Measurements from ENCODE around the gene ANKRD11. TPM values are rescaled to one million over a fixed set of nuclear protein-coding genes. Genes with fewer than 3 reads are reported as not detected.
"Not testable (repeated sequence)": the region's sequence is repeated elsewhere in the genome, so short reads cannot be mapped to it uniquely, and the experiment has no call there.

The ANKRD11 gene
- total RNA-seq, 1 experiment from 2014 or later = 28.5 TPM

DNA sequence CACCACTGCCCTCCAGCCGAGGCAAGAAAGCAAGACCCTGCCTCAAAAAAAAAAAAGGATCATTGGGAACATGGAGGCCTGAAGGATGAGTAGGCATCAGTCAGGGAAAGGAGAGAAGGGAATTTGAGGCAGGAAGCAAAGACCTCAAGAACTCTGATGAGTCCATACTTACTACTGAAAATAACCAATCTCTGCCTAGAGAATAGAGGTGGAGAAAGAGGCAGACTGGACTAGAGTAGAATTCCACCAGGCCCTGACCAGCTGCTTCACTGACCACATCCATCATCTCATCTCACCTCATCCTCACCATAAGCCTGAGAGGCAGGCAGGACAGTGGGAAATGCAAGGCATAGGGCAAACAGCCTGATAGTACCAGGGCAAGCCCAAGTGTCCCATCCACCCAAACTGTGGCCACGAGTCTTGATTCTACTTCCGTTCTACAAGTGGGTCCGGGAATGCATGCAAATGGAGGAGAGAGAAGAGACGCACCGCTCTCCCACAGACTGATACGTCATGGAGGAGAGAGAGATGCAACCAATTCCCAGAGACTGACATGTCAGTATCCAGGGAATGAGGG, 17.1 kb downstream of the ANKRD11 start:
- Histone ChIP-seq H2AFZ (ENCODE audit: low read length) (no peak overlapping the region), H3K27me3 (ENCODE audit: low read length) (no peaks in the 10 kb centered on the region), H3K79me2 (ENCODE audit: low read length) (peaks cover 78% of the 10 kb centered on the region), H3K9ac (ENCODE audit: low read length) (no peak overlapping the region), H3K9me3 (ENCODE audit: low read length) (no peaks in the 10 kb centered on the region), H4K20me1 (ENCODE audit: insufficient read depth, low read depth, low read length) (peaks cover 82% of the 10 kb centered on the region), H3K9me2 (replicated peaks; ENCODE audit: insufficient read depth, low read length) (no peaks in the 10 kb centered on the region), H3K4me1 (ENCODE audit: low read length) (peaks cover 22% of the 10 kb centered on the region), H3K27ac (ENCODE audit: low read length) (no peak overlapping the region), H3K4me2 (ENCODE audit: low read depth, low read length, poor library complexity, severe bottlenecking) (no peak overlapping the region), H3K36me3 (ENCODE audit: insufficient read depth, low read length) (no peaks in the 10 kb centered on the region), H3K4me3 (ENCODE audit: low read length) (no peak overlapping the region)
- DNase-seq = no peak

DNA sequence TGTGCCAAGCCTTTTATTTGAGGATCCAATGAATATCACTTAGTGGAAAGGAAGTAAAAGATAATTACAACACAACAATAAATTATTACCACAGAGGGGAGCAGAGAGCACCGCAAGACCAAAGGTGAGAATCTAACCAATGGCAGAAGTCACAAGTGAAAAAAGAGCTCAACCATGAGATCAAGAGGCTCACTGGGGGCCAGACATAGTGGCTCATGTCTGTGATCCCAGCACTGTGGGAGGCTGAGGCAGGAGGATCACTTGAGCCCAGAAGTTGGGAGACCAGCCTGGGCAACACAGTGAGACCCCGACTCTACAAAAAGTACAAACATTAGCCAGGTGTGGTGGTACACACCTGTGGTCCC, 17.7 kb downstream of the ANKRD11 start:
- Histone ChIP-seq H2AFZ (ENCODE audit: low read length) (no peak overlapping the region), H3K4me1 (ENCODE audit: low read length) (peaks cover 17% of the 10 kb centered on the region), H3K27ac (ENCODE audit: low read length) (no peak overlapping the region), H3K79me2 (ENCODE audit: low read length) (peaks cover 79% of the 10 kb centered on the region), H3K9me2 (replicated peaks; ENCODE audit: insufficient read depth, low read length) (no peaks in the 10 kb centered on the region), H3K36me3 (ENCODE audit: insufficient read depth, low read length) (no peaks in the 10 kb centered on the region), H3K4me3 (ENCODE audit: low read length) (no peak overlapping the region), H3K4me2 (ENCODE audit: low read depth, low read length, poor library complexity, severe bottlenecking) (no peak overlapping the region), H3K9ac (ENCODE audit: low read length) (no peak overlapping the region), H3K27me3 (ENCODE audit: low read length) (no peaks in the 10 kb centered on the region), H3K9me3 (ENCODE audit: low read length) (no peaks in the 10 kb centered on the region), H4K20me1 (ENCODE audit: insufficient read depth, low read depth, low read length) (peaks cover 82% of the 10 kb centered on the region)
- DNase-seq = no peak

DNA sequence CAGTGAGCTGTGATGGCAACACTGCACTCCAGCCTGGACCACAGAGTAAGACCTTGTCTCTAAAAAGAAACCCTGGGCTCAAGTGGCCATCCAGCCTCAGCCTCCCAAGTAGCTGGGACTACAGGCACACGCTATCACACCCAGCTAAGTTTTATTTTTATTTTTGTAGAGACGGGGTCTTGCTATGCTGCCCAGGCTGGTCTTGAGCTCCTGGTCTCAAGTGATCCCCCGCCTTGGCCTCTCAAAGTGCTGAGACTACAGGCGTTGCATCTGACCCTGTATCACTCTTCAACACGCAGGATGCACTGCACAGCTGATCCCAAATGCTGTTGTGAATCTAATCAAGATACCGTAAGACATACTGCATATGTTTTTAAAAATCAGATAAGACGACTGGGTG, 23.0 kb downstream of the ANKRD11 start:
- H3K79me2 ChIP-seq (ENCODE audit: low read length) = peaks cover 68% of the 10 kb centered on the region
- H3K27me3 ChIP-seq (ENCODE audit: low read length) = no peaks in the 10 kb centered on the region
- H3K4me1 ChIP-seq (ENCODE audit: low read length) = no peaks in the 10 kb centered on the region
- H3K36me3 ChIP-seq (ENCODE audit: insufficient read depth, low read length) = no peaks in the 10 kb centered on the region
- no peak overlapping the region for H3K4me2 ChIP-seq (ENCODE audit: low read depth, low read length, poor library complexity, severe bottlenecking)
- H4K20me1 ChIP-seq (ENCODE audit: insufficient read depth, low read depth, low read length) = peaks cover 62% of the 10 kb centered on the region
- H3K9ac ChIP-seq (ENCODE audit: low read length) = no peak overlapping the region
- no peak for DNase-seq
- no peaks in the 10 kb centered on the region for H3K9me2 ChIP-seq (replicated peaks; ENCODE audit: insufficient read depth, low read length)
- H3K4me3 ChIP-seq (ENCODE audit: low read length) = no peak overlapping the region
- no peak overlapping the region for H2AFZ ChIP-seq (ENCODE audit: low read length)
- no peak overlapping the region for H3K27ac ChIP-seq (ENCODE audit: low read length)
- no peaks in the 10 kb centered on the region for H3K9me3 ChIP-seq (ENCODE audit: low read length)

DNA sequence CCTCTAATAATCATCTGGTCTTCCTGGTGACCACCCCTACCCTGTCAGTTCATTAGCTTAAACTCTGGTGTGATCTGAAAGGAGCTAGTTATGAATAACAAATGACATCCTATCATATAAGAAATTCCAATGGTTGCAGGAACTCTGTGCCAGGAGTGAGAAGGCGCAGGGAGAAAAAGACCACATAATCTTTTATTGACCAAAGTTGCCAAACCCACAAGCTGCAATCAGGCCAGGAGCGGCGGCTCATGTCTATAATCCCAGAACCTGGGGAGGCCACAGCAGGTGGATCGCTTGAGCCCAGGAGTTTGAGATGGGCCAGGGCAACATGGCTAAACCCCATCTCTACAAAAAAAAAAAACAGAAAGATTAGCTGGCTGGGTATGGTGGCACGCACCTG, 23.4 kb downstream of the ANKRD11 start:
- Histone ChIP-seq H3K9me2 (replicated peaks; ENCODE audit: insufficient read depth, low read length) (no peaks in the 10 kb centered on the region), H3K79me2 (ENCODE audit: low read length) (peaks cover 63% of the 10 kb centered on the region), H4K20me1 (ENCODE audit: insufficient read depth, low read depth, low read length) (peaks cover 57% of the 10 kb centered on the region), H2AFZ (ENCODE audit: low read length) (no peak overlapping the region), H3K4me2 (ENCODE audit: low read depth, low read length, poor library complexity, severe bottlenecking) (no peak overlapping the region), H3K27me3 (ENCODE audit: low read length) (no peaks in the 10 kb centered on the region), H3K9ac (ENCODE audit: low read length) (no peak overlapping the region), H3K4me1 (ENCODE audit: low read length) (no peaks in the 10 kb centered on the region), H3K36me3 (ENCODE audit: insufficient read depth, low read length) (no peaks in the 10 kb centered on the region), H3K9me3 (ENCODE audit: low read length) (no peaks in the 10 kb centered on the region), H3K27ac (ENCODE audit: low read length) (no peak overlapping the region), H3K4me3 (ENCODE audit: low read length) (no peak overlapping the region)
- no peak for DNase-seq

GRCh38 chr16:89463312-89463711, 27.0 kb downstream of the ANKRD11 start:
- not testable (repeated sequence) for H3K9me2 ChIP-seq (replicated peaks; ENCODE audit: insufficient read depth, low read length); H3K4me3 ChIP-seq (ENCODE audit: low read length); DNase-seq; H3K4me2 ChIP-seq (ENCODE audit: low read depth, low read length, poor library complexity, severe bottlenecking); H2AFZ ChIP-seq (ENCODE audit: low read length); H3K4me1 ChIP-seq (ENCODE audit: low read length); H3K9me3 ChIP-seq (ENCODE audit: low read length); H3K27me3 ChIP-seq (ENCODE audit: low read length); H3K27ac ChIP-seq (ENCODE audit: low read length); H3K9ac ChIP-seq (ENCODE audit: low read length); H3K36me3 ChIP-seq (ENCODE audit: insufficient read depth, low read length)
- Histone ChIP-seq H4K20me1 (ENCODE audit: insufficient read depth, low read depth, low read length) (peaks cover 58% of the 10 kb centered on the region), H3K79me2 (ENCODE audit: low read length) (peaks cover 66% of the 10 kb centered on the region)

DNA sequence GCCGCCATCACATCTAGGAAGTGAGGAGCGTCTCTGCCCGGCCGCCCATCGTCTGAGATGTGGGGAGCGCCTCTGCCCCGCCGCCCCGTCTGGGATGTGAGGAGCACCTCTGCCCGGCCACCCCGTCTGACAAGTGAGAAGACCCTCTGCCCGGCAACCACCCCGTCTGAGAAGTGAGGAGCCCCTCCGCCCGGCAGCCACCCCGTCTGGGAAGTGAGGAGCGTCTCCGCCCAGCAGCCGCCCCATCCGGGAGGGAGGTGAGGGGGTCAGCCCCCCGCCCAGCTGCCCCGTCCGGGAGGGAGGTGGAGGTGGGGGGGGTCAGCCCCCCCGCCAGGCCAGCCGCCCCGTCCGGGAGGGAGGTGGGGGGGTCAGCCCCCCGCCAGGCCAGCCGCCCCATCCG, 27.7 kb downstream of the ANKRD11 start:
- H3K4me3 ChIP-seq (ENCODE audit: low read length); DNase-seq; H3K27ac ChIP-seq (ENCODE audit: low read length); H2AFZ ChIP-seq (ENCODE audit: low read length); H3K9ac ChIP-seq (ENCODE audit: low read length); H3K36me3 ChIP-seq (ENCODE audit: insufficient read depth, low read length); H3K27me3 ChIP-seq (ENCODE audit: low read length); H3K9me2 ChIP-seq (replicated peaks; ENCODE audit: insufficient read depth, low read length); H3K4me2 ChIP-seq (ENCODE audit: low read depth, low read length, poor library complexity, severe bottlenecking); H3K9me3 ChIP-seq (ENCODE audit: low read length); H3K4me1 ChIP-seq (ENCODE audit: low read length): not testable (repeated sequence)
- H3K79me2 ChIP-seq (ENCODE audit: low read length) = peaks cover 64% of the 10 kb centered on the region
- peaks cover 54% of the 10 kb centered on the region for H4K20me1 ChIP-seq (ENCODE audit: insufficient read depth, low read depth, low read length)

DNA sequence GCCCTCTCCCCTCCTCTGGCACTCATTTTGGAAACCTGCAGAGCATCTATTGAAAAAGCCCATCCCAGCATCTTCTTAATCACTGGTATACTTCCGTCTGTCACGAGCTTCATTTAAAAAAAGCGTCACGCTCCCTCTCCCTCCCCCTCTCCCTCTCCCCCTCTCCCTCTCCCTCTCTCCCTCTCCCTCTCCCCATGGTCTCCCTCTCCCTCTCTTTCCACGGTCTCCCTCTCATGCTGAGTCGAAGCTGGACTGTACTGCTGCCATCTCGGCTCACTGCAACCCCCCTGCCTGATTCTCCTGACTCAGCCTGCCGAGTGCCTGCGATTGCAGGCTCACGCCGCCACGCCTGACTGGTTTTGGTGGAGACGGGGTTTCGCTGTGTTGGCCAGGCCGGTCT, 28.5 kb downstream of the ANKRD11 start:
- H3K9me3 ChIP-seq (ENCODE audit: low read length); H3K4me1 ChIP-seq (ENCODE audit: low read length); H2AFZ ChIP-seq (ENCODE audit: low read length); H3K9me2 ChIP-seq (replicated peaks; ENCODE audit: insufficient read depth, low read length); H3K27me3 ChIP-seq (ENCODE audit: low read length); H3K4me2 ChIP-seq (ENCODE audit: low read depth, low read length, poor library complexity, severe bottlenecking); H3K4me3 ChIP-seq (ENCODE audit: low read length); H3K9ac ChIP-seq (ENCODE audit: low read length); H3K36me3 ChIP-seq (ENCODE audit: insufficient read depth, low read length); H3K27ac ChIP-seq (ENCODE audit: low read length): not testable (repeated sequence)
- Histone ChIP-seq H4K20me1 (ENCODE audit: insufficient read depth, low read depth, low read length) (peaks cover 56% of the 10 kb centered on the region), H3K79me2 (ENCODE audit: low read length) (peaks cover 61% of the 10 kb centered on the region)
- DNase-seq = peak; percentile 38

DNA sequence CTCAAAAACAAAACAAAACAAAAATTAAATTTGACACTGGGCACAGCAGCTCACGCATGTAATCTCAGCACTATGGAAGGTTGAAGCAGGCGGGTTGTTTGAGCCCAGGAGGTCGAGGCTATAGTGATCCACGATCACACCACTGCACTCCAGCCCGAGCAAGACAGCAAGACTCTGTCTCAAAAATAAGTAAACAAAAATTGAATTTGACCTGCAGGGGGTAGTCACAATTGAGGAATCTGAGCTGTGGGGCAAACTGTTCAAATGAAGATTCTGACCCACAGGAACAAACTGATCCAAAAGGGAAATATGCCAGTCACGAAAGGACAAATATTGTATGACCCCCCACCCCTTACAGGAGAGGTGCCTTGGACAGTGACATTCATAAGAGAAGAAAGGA, 29.8 kb downstream of the ANKRD11 start:
- Histone ChIP-seq H3K4me3 (ENCODE audit: low read length) (no peak overlapping the region), H3K9me3 (ENCODE audit: low read length) (peaks cover 6% of the 10 kb centered on the region; the same call in 1 of the 2 replicates), H3K4me2 (ENCODE audit: low read depth, low read length, poor library complexity, severe bottlenecking) (no peak overlapping the region), H3K9ac (ENCODE audit: low read length) (no peak overlapping the region), H3K36me3 (ENCODE audit: insufficient read depth, low read length) (no peaks in the 10 kb centered on the region), H3K79me2 (ENCODE audit: low read length) (peaks cover 54% of the 10 kb centered on the region), H2AFZ (ENCODE audit: low read length) (no peak overlapping the region), H3K27ac (ENCODE audit: low read length) (no peak overlapping the region), H3K4me1 (ENCODE audit: low read length) (no peaks in the 10 kb centered on the region), H4K20me1 (ENCODE audit: insufficient read depth, low read depth, low read length) (peaks cover 57% of the 10 kb centered on the region), H3K9me2 (replicated peaks; ENCODE audit: insufficient read depth, low read length) (no peaks in the 10 kb centered on the region), H3K27me3 (ENCODE audit: low read length) (no peaks in the 10 kb centered on the region)
- no peak for DNase-seq

DNA sequence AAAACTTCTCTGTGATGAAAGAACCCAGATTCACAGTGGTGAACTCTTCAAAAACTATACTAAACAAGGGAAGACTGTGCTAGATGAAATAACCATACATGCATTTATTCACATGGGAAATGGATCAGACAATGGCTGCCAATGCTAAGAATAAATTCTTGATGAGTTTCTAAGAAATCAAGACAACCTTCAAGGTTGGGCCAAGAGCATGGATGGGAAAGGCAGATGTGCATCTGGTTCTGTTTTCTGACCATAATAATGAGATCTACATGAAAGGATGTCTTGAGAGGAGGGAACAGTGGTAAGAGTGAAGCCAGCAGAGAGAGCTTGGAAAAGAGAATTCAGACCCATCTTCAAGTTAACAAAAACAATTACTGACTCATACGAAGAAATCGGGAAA, 31.4 kb downstream of the ANKRD11 start:
- DNase-seq = no peak
- peaks cover 47% of the 10 kb centered on the region for H3K79me2 ChIP-seq (ENCODE audit: low read length)
- no peak overlapping the region for H3K27ac ChIP-seq (ENCODE audit: low read length)
- no peaks in the 10 kb centered on the region for H3K4me1 ChIP-seq (ENCODE audit: low read length)
- peaks cover 10% of the 10 kb centered on the region; the same call in 1 of the 2 replicates for H3K9me3 ChIP-seq (ENCODE audit: low read length)
- no peaks in the 10 kb centered on the region for H3K9me2 ChIP-seq (replicated peaks; ENCODE audit: insufficient read depth, low read length)
- H3K27me3 ChIP-seq (ENCODE audit: low read length) = no peaks in the 10 kb centered on the region
- no peak overlapping the region for H3K9ac ChIP-seq (ENCODE audit: low read length)
- no peak overlapping the region for H2AFZ ChIP-seq (ENCODE audit: low read length)
- H3K36me3 ChIP-seq (ENCODE audit: insufficient read depth, low read length) = no peaks in the 10 kb centered on the region
- H3K4me2 ChIP-seq (ENCODE audit: low read depth, low read length, poor library complexity, severe bottlenecking) = no peak overlapping the region
- peaks cover 58% of the 10 kb centered on the region for H4K20me1 ChIP-seq (ENCODE audit: insufficient read depth, low read depth, low read length)
- no peak overlapping the region for H3K4me3 ChIP-seq (ENCODE audit: low read length)
